ENCODE results near the gene NFATC4. TPM values are rescaled to one million over a fixed set of nuclear protein-coding genes. Genes with fewer than 3 reads are reported as not detected.

The NFATC4 gene
- total and polyA plus RNA-seq, 2 of the 4 experiments (the other 2 are of a cell fraction): 15.6 to 35.8 TPM

DNA sequence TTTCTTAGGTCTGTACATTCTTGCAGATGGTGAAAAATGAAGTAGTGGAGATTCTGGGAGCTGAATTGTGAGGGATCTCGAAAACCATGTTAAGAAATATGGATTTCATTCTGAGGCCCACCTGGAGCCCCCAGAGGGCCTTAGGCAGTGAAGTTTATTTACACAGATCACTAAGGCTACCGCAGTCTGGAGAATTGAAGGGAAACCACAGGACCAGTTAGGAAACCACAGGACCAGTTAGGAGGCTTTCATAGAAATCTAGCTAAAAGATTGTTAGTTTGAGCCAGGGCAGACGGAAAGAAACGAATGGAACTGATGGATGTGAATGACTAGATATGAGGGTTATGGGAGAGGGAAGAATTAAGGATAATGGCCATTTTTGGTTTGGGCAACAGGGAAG is 54.3 kb downstream of the NFATC4 start:
- no peak overlapping the region for H2BK5ac ChIP-seq (ENCODE audit: low read depth, low read length, poor library complexity, severe bottlenecking)
- no peak overlapping the region for H2BK20ac ChIP-seq (ENCODE audit: low read depth, low read length)
- no peak overlapping the region for H3K9ac ChIP-seq (ENCODE audit: low read depth, low read length)
- no peak overlapping the region for H2BK120ac ChIP-seq (ENCODE audit: low read depth, low read length)
- no peak for DNase-seq
- no peaks in the 10 kb centered on the region for H3K79me1 ChIP-seq (ENCODE audit: low read depth in 1 of 2, low read length in 2 of 2)
- H3K56ac ChIP-seq (ENCODE audit: extremely low read depth, insufficient read depth, low read length): no peak overlapping the region
- ChIA-PET POLR2A (ENCODE audit: unreplicated experiment) (no interaction called here), CTCF (interaction anchor here (1.0 to 1.4 kb wide), 2 partner anchors 10 to 11 kb away, joined by 3 to 4 read pairs; no protein-coding TSS in a partner anchor)
- peaks cover 3% of the 10 kb centered on the region; the same call in 1 of the 2 replicates for H3K9me1 ChIP-seq (ENCODE audit: insufficient read depth, low read length)
- H2AK9ac ChIP-seq (replicated peaks; ENCODE audit: low read depth, low read length, poor library complexity): no peak overlapping the region
- H3K18ac ChIP-seq (ENCODE audit: low read depth, low read length): no peak overlapping the region
- TF ChIP-seq RFX5 (IDR thresholded peaks at IDR 0.05; ENCODE audit: low read depth, low read length): no peak
- TF ChIP-seq, protein P1, sequence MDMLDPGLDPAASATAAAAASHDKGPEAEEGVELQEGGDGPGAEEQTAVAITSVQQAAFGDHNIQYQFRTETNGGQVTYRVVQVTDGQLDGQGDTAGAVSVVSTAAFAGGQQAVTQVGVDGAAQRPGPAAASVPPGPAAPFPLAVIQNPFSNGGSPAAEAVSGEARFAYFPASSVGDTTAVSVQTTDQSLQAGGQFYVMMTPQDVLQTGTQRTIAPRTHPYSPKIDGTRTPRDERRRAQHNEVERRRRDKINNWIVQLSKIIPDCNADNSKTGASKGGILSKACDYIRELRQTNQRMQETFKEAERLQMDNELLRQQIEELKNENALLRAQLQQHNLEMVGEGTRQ (IDR thresholded peaks at IDR 0.05; ENCODE audit: low read depth, low read length): no peak
- no peak for TF ChIP-seq CHD1 (IDR thresholded peaks at IDR 0.05; ENCODE audit: low read depth, low read length)
- TF ChIP-seq NFE2L2 (IDR thresholded peaks at IDR 0.05; ENCODE audit: low read depth, low read length): no peak
- TF ChIP-seq, protein P2, sequence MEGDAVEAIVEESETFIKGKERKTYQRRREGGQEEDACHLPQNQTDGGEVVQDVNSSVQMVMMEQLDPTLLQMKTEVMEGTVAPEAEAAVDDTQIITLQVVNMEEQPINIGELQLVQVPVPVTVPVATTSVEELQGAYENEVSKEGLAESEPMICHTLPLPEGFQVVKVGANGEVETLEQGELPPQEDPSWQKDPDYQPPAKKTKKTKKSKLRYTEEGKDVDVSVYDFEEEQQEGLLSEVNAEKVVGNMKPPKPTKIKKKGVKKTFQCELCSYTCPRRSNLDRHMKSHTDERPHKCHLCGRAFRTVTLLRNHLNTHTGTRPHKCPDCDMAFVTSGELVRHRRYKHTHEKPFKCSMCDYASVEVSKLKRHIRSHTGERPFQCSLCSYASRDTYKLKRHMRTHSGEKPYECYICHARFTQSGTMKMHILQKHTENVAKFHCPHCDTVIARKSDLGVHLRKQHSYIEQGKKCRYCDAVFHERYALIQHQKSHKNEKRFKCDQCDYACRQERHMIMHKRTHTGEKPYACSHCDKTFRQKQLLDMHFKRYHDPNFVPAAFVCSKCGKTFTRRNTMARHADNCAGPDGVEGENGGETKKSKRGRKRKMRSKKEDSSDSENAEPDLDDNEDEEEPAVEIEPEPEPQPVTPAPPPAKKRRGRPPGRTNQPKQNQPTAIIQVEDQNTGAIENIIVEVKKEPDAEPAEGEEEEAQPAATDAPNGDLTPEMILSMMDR (conservative IDR thresholded peaks at IDR 0.05; ENCODE audit: low read depth, low read length): no peak
- no peak for TF ChIP-seq RAD21 (IDR thresholded peaks at IDR 0.05; ENCODE audit: low read length)
- no peak for TF ChIP-seq SMC3 (IDR thresholded peaks at IDR 0.05; ENCODE audit: low read depth, low read length)
- TF ChIP-seq FOS (IDR thresholded peaks at IDR 0.05; ENCODE audit: low read depth, low read length): no peak
- TF ChIP-seq MXI1 (IDR thresholded peaks at IDR 0.05; ENCODE audit: borderline replicate concordance, low read depth, low read length): no peak
- no peak for TF ChIP-seq MAZ (IDR thresholded peaks at IDR 0.05; ENCODE audit: borderline replicate concordance, low read depth, low read length)
- no peak for TF ChIP-seq MAFK (IDR thresholded peaks at IDR 0.05; ENCODE audit: low read depth, low read length)
- TF ChIP-seq RCOR1 (IDR thresholded peaks at IDR 0.05; ENCODE audit: insufficient replicate concordance, low read length): no peak
- no peak for TF ChIP-seq CEBPB (IDR thresholded peaks at IDR 0.05; ENCODE audit: low read depth, low read length)
- no peak for TF ChIP-seq ELK1 (IDR thresholded peaks at IDR 0.05; ENCODE audit: borderline replicate concordance, low read depth, low read length)
- no peak for TF ChIP-seq BHLHE40 (IDR thresholded peaks at IDR 0.05; ENCODE audit: low read depth, low read length)
- TF ChIP-seq POLR2A (IDR thresholded peaks at IDR 0.05; ENCODE audit: low read depth, low read length): no peak
- in situ Hi-C loops (cut with MboI; ENCODE audit: low sequenced_read_pairs): no loop called here
- 86% methylated on average over 4 of the region's 4 CpGs; no CpG with 5 or more reads in 1 of the 2 experiments for WGBS, 2 experiments (ENCODE audit: extremely low coverage in 2 of 2, insufficient read length in 1 of 2)
- no peak overlapping the region for H3K4ac ChIP-seq (ENCODE audit: low read depth, low read length)
- no peaks in the 10 kb centered on the region for H3K36me3 ChIP-seq (ENCODE audit: control insufficient read depth, insufficient read depth, low read length)
- H3K27ac ChIP-seq (ENCODE audit: insufficient read depth, low read length): no peak overlapping the region
- H3K23ac ChIP-seq (ENCODE audit: low read depth, low read length): no peak overlapping the region
- no peak overlapping the region for H3K4me3 ChIP-seq (ENCODE audit: insufficient read depth, low read depth, low read length)
- H4K8ac ChIP-seq (ENCODE audit: low read depth in 2 of 2, low read length in 2 of 2): no peak overlapping the region
- H4K20me1 ChIP-seq (ENCODE audit: insufficient read depth, low read length): no peaks in the 10 kb centered on the region
- no peak overlapping the region for H4K5ac ChIP-seq (ENCODE audit: low read depth, low read length)
- H3K14ac ChIP-seq (replicated peaks; ENCODE audit: low read depth, low read length): no peak overlapping the region
- no peak overlapping the region for H4K91ac ChIP-seq (ENCODE audit: insufficient read depth, low read depth, low read length)
- H2AK5ac ChIP-seq (ENCODE audit: low read depth, low read length): no peak overlapping the region
- intact Hi-C loops (cut with micrococcal nuclease): no loop called here
- peaks cover 29% of the 10 kb centered on the region for H3K27me3 ChIP-seq (ENCODE audit: control insufficient read depth, insufficient read depth, low read length)
- no peaks in the 10 kb centered on the region for H3K9me3 ChIP-seq (ENCODE audit: control insufficient read depth, insufficient read depth, low read length)
- dilution Hi-C loops (cut with HindIII; ENCODE audit: low sequenced_read_pairs, unreplicated experiment): no loop called here
- no peaks in the 10 kb centered on the region for H3K4me1 ChIP-seq (ENCODE audit: control insufficient read depth, insufficient read depth, low read length)
- no peak for ATAC-seq (ENCODE audit: low read depth)
- H2BK15ac ChIP-seq (ENCODE audit: low read depth, low read length): no peak overlapping the region
- no TSS peak for BruUV-seq (replicated peaks)
- no peak overlapping the region for H3K4me2 ChIP-seq (ENCODE audit: low read depth, low read length)
- no peak overlapping the region for H2AFZ ChIP-seq (replicated peaks; ENCODE audit: low read length, poor library complexity)

Measured in IMR-90 (cell line).